ENCODE results near the gene AGO3.
"Not testable (repeated sequence)": the region's sequence is repeated elsewhere in the genome, so short reads cannot be mapped to it uniquely, and the experiment has no call there.

Gene AGO3

DNA sequence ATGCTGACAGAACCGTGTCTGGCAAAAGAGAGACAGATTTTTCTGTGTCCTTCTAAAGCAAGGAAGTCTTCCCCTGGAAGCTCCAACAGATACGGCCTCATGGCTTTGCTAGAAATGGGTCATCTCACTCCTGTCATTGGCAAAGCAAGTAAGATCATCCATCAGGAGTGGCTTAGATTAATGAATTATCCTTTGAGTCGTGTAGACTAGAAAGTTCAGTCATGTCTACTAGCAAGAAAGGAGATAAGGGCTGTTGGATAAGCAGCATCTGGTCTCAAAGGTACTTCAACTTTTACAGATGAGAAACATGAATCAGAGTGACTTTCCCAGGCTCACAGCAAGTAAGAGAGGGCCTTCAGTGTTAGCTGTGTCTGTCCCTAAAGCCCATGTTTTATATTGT lies 3.4 kb upstream of the AGO3 start:
- DNase-seq, result no peak

GRCh38 chr1:35929730-35930592 lies 944 bp upstream of the AGO3 start:
- DNase-seq, result no peak

DNA sequence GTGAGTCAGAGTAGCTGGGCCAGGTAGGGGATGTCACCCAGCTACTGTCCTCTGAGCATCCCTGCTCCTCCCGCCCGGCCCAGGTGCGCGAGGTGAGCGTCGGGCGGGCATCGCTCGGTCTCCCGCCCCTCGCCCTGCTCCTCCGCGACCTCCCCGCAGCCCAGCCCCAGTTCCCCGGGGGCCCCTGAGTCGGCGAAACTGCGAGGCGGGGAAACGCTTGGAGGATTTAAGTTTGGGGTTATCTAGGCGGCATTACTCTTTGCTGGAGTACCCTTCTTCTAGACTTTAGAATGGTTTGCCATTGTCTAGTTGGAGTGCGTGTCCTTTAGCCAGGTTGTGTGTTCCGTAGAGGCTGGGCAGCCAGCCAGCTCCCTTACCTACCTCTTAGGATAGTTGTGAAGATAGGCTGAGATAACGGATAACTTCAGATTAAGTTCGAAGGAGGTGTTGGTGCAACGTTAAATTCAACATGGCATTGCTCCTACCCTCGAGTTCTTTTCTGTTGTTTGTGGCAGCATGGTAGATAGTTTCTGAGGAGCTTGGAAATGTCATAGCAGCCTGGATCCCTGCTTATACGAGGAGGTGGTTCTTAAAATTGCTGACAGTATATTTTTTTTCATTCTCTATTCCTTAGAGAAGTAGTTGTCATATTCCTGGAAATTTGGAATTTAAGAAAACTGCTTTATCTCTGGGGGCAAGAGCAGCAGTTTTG lies 697 bp downstream of the AGO3 start:
- no peak for DNase-seq

DNA sequence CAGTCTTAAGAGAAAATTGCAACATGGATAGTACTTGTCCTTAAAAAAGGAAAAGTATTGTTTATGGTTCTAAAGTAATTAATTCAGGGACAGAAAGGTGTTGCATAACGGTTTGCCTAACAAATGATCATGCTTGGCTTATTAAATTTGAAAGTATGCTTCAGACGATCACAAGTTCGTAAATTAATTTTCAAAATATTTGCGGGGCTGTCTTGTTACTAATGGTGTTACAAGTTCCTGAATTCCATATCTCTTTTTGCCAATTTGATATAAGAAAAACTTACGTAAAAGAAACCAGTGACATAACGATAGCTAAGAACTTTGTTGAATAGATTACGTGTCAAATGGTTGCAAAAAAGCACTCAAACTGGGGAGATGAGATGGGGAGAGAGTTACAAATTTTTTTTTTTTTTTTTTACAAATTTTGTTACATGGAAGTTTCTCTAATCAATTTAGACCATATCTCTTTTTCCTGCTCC lies 1.3 kb downstream of the AGO3 start:
- no peak for DNase-seq

DNA sequence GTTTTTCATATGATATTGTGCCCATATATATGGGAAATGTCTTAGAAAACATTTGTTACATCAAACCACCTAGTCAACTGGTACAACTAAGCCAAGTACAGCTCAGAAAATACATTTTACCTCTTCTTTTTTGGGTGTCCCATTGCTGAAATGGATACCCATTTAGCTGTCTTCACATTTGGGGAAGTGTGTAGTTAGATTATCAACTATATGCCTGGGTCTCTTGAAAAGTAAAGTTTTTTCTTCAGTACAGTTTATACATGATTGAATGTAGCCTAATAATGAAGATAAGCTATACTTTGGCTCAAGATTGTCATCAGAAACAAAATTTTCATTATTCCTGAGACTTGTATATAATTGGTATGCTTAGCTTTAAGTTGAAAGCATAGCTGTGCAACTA lies 2.0 kb downstream of the AGO3 start:
- DNase-seq, result no peak

DNA sequence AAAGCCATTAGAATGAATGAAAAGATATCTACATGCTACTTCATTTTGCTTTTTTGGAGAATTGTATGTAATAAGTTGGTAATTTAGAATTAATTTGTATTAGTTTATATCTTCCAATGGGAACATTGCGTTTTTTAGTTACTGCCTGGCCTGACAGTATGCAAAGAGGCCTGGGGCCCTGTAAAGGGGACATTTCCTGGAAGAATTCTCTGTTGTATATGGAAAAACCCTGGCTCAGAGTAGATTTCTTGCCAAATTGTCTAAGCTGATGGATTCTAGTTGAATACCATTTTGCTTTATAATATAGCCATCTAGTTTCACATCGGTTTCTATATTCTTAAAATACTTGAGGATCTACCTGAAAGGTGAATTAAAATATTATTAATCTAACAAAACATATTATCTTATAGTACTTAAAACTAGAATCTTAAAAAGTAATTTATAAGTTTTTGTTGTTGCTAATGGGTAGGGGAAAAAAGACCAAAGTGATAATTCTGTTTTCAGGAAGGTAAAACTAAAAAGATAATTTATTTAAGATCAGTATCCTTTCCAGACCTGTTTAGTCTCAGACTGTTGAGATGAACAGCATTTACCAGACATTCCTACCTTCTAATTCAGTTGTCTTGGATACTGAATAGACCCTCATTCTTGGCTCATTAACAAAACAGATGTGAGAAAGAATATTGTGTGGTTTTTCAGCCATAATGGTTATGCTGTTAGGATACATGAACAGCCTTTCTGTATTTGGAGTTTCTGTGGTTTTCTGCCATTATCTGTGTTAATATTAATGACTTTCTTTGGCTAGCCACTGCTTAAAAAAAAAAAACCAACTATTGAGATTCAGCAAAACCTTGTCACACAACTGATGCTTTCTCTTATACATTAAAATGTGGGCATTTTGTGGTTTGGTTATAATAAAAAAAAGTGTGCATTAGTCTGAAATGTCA lies 4.8 kb downstream of the AGO3 start:
- no peak for DNase-seq

DNA sequence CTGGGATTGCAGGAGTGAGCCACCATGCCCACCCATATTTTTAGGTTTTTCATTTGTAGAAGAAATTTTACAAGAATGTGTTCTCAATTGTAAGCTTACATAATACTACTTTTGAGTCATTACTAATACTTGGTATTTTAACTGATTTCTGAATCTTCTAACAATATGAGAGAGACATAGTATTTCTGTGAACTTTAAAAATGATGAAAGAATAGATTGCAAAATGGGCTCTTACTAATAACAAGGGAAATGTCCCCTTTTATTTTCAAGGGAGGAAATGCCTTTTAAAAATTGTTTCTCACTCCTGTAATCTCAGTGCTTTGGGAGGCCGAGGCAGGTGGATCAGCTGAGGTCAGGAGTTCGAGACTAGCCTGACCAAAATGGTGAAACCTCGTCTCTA lies 5.9 kb downstream of the AGO3 start:
- no peak for DNase-seq

GRCh38 chr1:35939484-35939883 lies 8.6 kb downstream of the AGO3 start:
- no peak for DNase-seq

DNA sequence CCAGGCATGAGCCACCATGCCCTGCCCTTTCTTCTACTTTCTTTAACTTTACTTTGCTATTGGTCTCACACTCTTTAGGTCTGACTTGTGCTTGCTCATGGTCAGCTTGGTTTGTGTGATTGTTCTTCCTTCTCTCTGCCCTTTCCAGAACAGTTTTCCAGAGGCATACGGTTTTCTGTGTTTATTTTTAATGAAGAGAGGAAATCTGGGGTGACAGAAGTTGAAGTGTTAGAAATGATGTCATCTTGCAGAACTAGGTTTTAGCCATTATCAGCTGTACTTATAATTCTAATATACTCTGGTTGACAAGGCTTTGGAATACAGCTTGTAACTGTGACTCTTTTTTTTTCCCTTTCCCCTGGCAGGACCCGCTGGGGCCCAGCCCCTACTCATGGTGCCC lies 14.4 kb downstream of the AGO3 start:
- no peak for DNase-seq

- DNase-seq, result no peak
Observed at GRCh38 chr1:35947547-35947946, 16.6 kb downstream of the AGO3 start.

DNA sequence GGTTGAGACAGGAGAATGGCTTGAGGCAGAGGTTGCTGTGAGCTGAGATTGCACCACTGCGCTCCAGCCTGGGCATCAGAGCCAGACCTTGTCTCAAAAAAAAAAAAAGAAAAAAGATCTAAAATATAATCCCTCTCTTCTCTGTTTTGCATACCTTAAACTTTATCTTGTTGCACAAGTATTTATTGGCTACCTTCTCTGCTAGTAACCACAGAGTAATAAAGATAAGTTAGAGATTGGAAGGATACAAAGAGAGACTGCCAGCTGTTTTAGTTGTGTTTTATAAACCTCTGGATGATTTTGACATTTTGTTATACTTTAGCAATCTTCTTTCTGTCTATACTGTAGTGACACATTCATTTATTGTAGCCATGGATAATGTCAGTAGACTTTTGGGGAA lies 27.7 kb downstream of the AGO3 start:
- no peak for DNase-seq

GRCh38 chr1:35959304-35959703 lies 28.4 kb downstream of the AGO3 start:
- DNase-seq, result no peak

DNA sequence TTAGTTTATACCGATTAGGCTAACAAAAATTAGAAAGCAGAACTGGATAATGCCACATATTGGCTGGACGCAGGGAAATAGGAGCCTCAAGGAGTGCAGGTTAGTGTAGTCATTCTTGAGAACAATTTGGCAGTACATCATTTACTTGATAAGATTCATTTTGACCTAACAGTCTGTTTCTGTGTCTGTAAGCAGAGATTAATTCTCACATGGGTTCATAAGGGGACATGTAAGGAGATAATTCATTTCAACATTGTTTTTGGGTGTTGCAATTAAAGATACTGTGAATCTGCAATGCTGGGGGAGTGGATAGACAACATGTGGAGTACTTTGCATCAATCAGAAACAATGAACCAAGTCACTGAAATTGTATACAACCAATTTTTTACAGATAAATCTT lies 32.0 kb downstream of the AGO3 start:
- no peak for DNase-seq

DNA sequence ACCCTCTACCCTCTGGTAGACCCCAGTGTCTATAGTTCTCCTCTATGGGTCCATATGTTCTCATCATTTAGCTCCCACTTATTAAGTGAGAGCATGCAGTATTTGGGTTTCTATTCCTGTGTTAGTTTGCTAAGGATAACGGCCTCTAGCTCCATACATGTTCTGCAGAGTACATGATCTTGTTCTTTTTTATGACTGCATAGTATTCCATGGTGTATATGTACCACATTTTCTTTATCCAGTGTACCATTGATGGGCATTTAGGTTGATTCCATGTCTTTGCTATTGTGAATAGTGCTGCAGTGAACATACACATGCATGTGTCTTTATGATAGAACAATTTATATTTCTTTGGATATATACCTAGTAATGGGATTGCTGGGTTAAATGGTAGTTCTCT lies 33.4 kb downstream of the AGO3 start:
- not testable (repeated sequence) for DNase-seq

- DNase-seq, result no peak
Observed at GRCh38 chr1:35968396-35968795, 37.5 kb downstream of the AGO3 start.

DNA sequence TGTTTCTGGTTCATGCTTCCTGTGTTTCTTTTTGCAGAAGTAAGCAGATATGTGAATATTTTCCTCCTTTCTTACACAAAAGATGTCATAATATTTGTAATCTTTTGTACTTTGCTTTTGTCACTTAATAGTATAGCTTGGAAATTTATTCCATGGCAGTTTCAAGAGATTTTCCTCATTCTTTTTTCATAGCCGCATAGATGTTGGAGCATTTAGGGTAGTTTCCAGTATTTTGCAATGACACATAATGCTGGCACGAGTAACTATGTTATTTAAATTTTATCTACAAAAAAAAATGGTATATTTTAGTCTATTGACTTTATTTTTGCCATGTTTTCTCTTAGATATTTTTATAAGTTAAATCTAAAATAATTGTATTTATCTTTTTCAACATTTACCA lies 40.7 kb downstream of the AGO3 start:
- DNase-seq, result no peak

DNA sequence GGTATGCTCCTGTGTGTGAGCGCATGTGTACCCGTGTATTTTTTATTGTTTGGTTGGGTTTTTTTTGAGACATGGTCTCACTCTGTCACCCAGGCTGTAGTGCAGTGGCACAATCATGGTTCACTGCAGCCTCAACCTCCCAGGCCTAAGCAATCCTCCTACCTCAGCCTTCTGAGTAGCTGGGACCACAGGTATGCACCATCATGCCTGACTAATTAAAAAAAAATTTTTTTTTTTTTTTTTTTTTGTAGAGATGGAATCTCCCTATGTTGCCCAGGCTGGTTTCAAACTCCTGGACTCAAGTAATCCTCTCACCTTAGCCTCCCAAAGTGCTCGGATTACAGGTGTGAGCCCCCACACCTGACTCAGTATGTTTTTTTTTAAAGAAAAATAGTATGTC lies 41.7 kb downstream of the AGO3 start:
- not testable (repeated sequence) for DNase-seq

- no peak for DNase-seq
Observed at GRCh38 chr1:35980090-35980489, 49.2 kb downstream of the AGO3 start.

GRCh38 chr1:35988237-35988636 lies 57.3 kb downstream of the AGO3 start:
- no peak for DNase-seq

DNA sequence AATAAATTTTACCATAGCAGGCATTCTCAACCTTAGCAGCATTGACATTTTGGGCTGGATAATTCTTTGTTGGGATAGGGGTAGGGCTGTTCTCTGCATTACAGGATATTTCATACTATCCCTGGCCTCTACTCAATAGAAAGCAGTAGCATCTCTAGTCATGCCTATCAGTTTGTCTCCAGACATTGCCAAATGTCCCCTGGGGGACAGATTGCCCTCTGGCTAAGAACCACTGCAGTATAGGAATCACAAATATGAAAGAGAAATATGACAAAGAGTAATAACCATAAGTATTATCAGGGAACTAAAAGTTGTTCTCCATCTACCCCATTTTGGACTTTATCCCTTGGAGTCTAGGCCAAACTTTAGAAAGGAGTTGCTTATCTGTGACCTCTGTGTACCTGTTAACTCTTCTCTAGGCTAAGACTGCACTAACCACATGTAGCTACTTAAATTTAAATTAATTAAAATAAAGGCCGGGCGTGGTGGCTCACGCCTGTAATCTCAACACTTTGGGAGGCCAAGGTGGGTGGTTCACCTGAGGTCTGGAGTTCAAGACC lies 76.1 kb downstream of the AGO3 start:
- DNase-seq, result no peak

DNA sequence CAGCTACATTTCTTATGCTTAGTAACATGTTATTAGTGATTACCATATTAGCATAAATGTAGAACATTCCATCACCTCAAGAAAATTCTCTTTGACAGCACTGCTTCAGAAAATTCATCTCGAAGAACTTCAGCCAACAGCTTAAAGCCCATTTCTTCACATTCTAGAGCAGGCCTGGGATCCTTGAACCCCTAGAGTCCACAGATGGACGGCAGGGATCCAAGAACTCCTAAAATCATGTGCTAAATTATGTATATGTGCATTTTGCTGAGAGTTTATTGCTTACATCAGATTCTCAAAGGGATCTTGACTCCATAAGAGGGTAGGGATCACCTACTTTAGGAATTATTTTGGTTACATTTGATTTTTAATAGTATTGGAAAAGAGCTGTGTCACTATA lies 76.8 kb downstream of the AGO3 start:
- no peak for DNase-seq

GRCh38 chr1:36008546-36009197 lies 77.8 kb downstream of the AGO3 start:
- no peak for DNase-seq
